HepG2 (cell line): ENCODE data around the gene ATAD3C. TPM values are rescaled to one million over a fixed set of nuclear protein-coding genes. Genes with fewer than 3 reads are reported as not detected.
A peak's percentile ranks its signal among the peaks of the same experiment; 100 is the strongest.

Experiments used
- CHD4 ChIP-seq: fragments of 200-600 bp; sonication (generic); IDR thresholded peaks from 2 replicates; pipeline ENCODE4 v1.7.0; 2017; ENCODE audit warnings: mild to moderate bottlenecking, low read length, borderline replicate concordance
- ETV5 ChIP-seq: IDR thresholded peaks from 2 replicates; pipeline ENCODE4 v1.6.1; 2018; ENCODE audit warnings: missing biosample characterization, missing genetic modification reagents, inconsistent platforms, borderline replicate concordance
- GTF3A ChIP-seq: sonication (generic); formaldehyde crosslinking; conservative IDR thresholded peaks from 2 replicates; pipeline ENCODE4 v1.4.0; 2020; ENCODE audit warnings: mild to moderate bottlenecking, missing genetic modification reagents
- HDAC1 ChIP-seq: sonication (generic); formaldehyde crosslinking; IDR thresholded peaks from 2 replicates; pipeline ENCODE4 v1.5.1; 2020; ENCODE audit warnings: mild to moderate bottlenecking, missing genetic modification reagents
- NCOA1 ChIP-seq: sonication (generic); formaldehyde crosslinking; IDR thresholded peaks from 2 replicates; pipeline ENCODE4 v1.9.0; 2021; ENCODE audit warnings: missing genetic modification reagents
- NFIB ChIP-seq: sonication (generic); formaldehyde crosslinking; IDR thresholded peaks from 2 replicates; pipeline ENCODE4 v1.9.0; 2021; ENCODE audit warnings: missing genetic modification reagents, mild to moderate bottlenecking, borderline replicate concordance
- PCBP2 ChIP-seq: fragments of 200-400 bp; formaldehyde crosslinking; optimal IDR thresholded peaks from 2 replicates; pipeline ENCODE3; 2018; ENCODE audit warnings: low read length, low read depth; ENCODE audit not compliant: poor library complexity, severe bottlenecking
- POLR2AphosphoS2 ChIP-seq: IDR thresholded peaks from 2 replicates; pipeline ENCODE4 v1.6.1; 2011; ENCODE audit warnings: low read depth, low read length, improper control_type of control experiment
- PTBP1 ChIP-seq: fragments of 200-400 bp; formaldehyde crosslinking; IDR thresholded peaks from 2 replicates; pipeline ENCODE4 v1.6.1; 2018; ENCODE audit warnings: low read length, low read depth; ENCODE audit not compliant: poor library complexity, severe bottlenecking
- SMAD9 ChIP-seq: sonication (generic); formaldehyde crosslinking; IDR thresholded peaks from 2 replicates; pipeline ENCODE4 v1.5.1; 2020; ENCODE audit warnings: mild to moderate bottlenecking, missing genetic modification reagents
- ZBTB39 ChIP-seq: sonication (generic); formaldehyde crosslinking; IDR thresholded peaks from 2 replicates; pipeline ENCODE4 v1.5.0; 2020; ENCODE audit warnings: missing genetic modification reagents
- ZNF34 ChIP-seq: sonication (generic); formaldehyde crosslinking; IDR thresholded peaks from 2 replicates; pipeline ENCODE4 v1.4.0; 2020; ENCODE audit warnings: mild to moderate bottlenecking, missing genetic modification reagents, borderline replicate concordance
- ZNF598 ChIP-seq: sonication (generic); formaldehyde crosslinking; IDR thresholded peaks from 2 replicates; pipeline ENCODE4 v1.5.1; 2020; ENCODE audit warnings: mild to moderate bottlenecking, missing genetic modification reagents, borderline replicate concordance
- ZNF609 ChIP-seq: sonication (generic); formaldehyde crosslinking; IDR thresholded peaks from 2 replicates; pipeline ENCODE4 v1.4.0; 2020; ENCODE audit warnings: mild to moderate bottlenecking, missing genetic modification reagents, borderline replicate concordance
- ZNF614 ChIP-seq: IDR thresholded peaks from 2 replicates; pipeline ENCODE4 v1.6.1; 2018; ENCODE audit warnings: missing biosample characterization, missing genetic modification reagents, inconsistent platforms, borderline replicate concordance
- ZNF652 ChIP-seq: IDR thresholded peaks from 2 replicates; pipeline ENCODE4 v1.6.1; 2016; ENCODE audit warnings: low read depth, borderline replicate concordance
- ZSCAN9 ChIP-seq: IDR thresholded peaks from 2 replicates; pipeline ENCODE4 v1.6.1; 2016; ENCODE audit warnings: borderline replicate concordance
- polyA plus RNA-seq, 8 experiments: library from polyadenylated mRNA; depleted of rRNA in 3 of 8; stranded (reverse) in 7 of 8; unstranded in 1 of 8; fragments of >200 nt; fragmentation: Illumina TruSeq in 4 of 8; extraction: Trizol in 4 of 8; gene quantifications; 2 replicates each; pipeline versions ENCODE4 v1.2.1 to v1.2.3, GENCODE V29; 2011 to 2016; ENCODE audit warnings: low read depth in 4 of 8, missing spikeins in 1 of 8, mixed read lengths in 1 of 8; ENCODE audit not compliant: insufficient read depth in 1 of 8
- total RNA-seq, 5 experiments: library from RNA; depleted of rRNA; stranded (reverse); fragments of >200 nt; fragmentation: Illumina TruSeq; extraction: Trizol; gene quantifications; 2 replicates each; pipeline ENCODE4 v1.2.3, GENCODE V29; 2016; ENCODE audit warnings: low read depth in 1 of 5
- TF ChIP-seq, protein P1 (sequence below): IDR thresholded peaks from 2 replicates; pipeline ENCODE4 v1.6.1; 2016; ENCODE audit warnings: missing genetic modification reagents, missing compliant biosample characterization
- TF ChIP-seq, protein P2 (sequence below): sonication (generic); formaldehyde crosslinking; IDR thresholded peaks from 2 replicates; pipeline ENCODE4 v1.5.0; 2020; ENCODE audit warnings: mild to moderate bottlenecking, low read depth, missing genetic modification reagents, borderline replicate concordance

The ATAD3C gene
- total and polyA plus RNA-seq, 2 of the 13 experiments (the other 11 are each of a cell fraction or from before 2014, with no cell fraction given): 2.4 to 3.2 TPM

- TF ChIP-seq, protein P1, sequence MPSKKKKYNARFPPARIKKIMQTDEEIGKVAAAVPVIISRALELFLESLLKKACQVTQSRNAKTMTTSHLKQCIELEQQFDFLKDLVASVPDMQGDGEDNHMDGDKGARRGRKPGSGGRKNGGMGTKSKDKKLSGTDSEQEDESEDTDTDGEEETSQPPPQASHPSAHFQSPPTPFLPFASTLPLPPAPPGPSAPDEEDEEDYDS (CRISPR knock-in tag): peak; percentile 94
- TF ChIP-seq ZSCAN9 (CRISPR knock-in tag) (peak; percentile 43; the same call in 1 of the 2 replicates), ZNF598 (peak; percentile 93), ZNF34 (peak; percentile 28; the same call in 1 of the 2 replicates), POLR2AphosphoS2 (no peak), ZNF609 (CRISPR knock-in tag) (0 out of 2 replicates have a peak, but pooled peaks have one; percentile 30), PTBP1 (no peak), NFIB (no peak), ZBTB39 (CRISPR knock-in tag) (peak; percentile 38; the same call in 1 of the 2 replicates), HDAC1 (CRISPR knock-in tag) (peak; percentile 97), ETV5 (CRISPR knock-in tag) (peak; percentile 90), ZNF652 (CRISPR knock-in tag) (no peak), ZNF614 (CRISPR knock-in tag) (peak; percentile 61; the same call in 1 of the 2 replicates), CHD4 (no peak), NCOA1 (no peak), SMAD9 (peak; percentile 93; the same call in 1 of the 2 replicates), PCBP2 (no peak), GTF3A (CRISPR knock-in tag) (0 out of 2 replicates have a peak, but pooled peaks have one; percentile 56)
- TF ChIP-seq, protein P2, sequence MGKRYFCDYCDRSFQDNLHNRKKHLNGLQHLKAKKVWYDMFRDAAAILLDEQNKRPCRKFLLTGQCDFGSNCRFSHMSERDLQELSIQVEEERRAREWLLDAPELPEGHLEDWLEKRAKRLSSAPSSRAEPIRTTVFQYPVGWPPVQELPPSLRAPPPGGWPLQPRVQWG (CRISPR knock-in tag): no peak
Observed at GRCh38 chr1:1406821-1407635, 42.5 kb upstream of the ATAD3C start, which contains the start of gene MRPL20 (continued).
